Measurements from ENCODE around the gene PRMT3. TPM values are rescaled to one million over a fixed set of nuclear protein-coding genes. Genes with fewer than 3 reads are reported as not detected.
"Not testable (repeated sequence)": the region's sequence is repeated elsewhere in the genome, so short reads cannot be mapped to it uniquely, and the experiment has no call there.

The PRMT3 gene
- total RNA-seq, 1 experiment from 2014 or later, result 39.6 TPM

DNA sequence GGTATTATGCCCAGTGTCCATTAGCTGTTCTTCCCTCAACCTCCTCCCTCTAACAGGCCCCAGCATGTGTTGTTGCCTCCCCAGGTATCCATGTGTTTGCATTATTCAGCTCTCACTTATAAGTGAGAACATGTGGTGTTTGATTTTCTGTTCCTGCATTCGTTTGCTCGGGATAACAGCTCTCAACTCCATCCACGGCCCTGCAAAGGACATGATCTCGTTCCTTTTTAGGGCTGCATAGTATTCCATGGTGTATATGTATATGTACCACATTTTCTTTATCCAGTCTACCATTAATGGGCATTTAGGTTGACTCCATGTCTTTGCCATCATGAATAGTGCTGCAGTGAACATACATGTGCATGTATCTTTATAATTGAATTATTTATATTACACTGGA is 82.8 kb downstream of the PRMT3 start:
- Histone ChIP-seq H4K20me1 (ENCODE audit: insufficient read depth, low read depth, low read length) (no peaks in the 10 kb centered on the region), H3K4me2 (ENCODE audit: low read depth, low read length, poor library complexity, severe bottlenecking) (no peak overlapping the region), H3K4me1 (ENCODE audit: low read length) (no peaks in the 10 kb centered on the region), H2AFZ (ENCODE audit: low read length) (no peak overlapping the region), H3K27me3 (ENCODE audit: low read length) (no peaks in the 10 kb centered on the region), H3K9me2 (replicated peaks; ENCODE audit: insufficient read depth, low read length) (no peaks in the 10 kb centered on the region), H3K9ac (ENCODE audit: low read length) (no peak overlapping the region), H3K9me3 (ENCODE audit: low read length) (no peaks in the 10 kb centered on the region), H3K79me2 (ENCODE audit: low read length) (peaks cover 79% of the 10 kb centered on the region), H3K36me3 (ENCODE audit: insufficient read depth, low read length) (peaks cover 28% of the 10 kb centered on the region), H3K4me3 (ENCODE audit: low read length) (no peak overlapping the region), H3K27ac (ENCODE audit: low read length) (no peak overlapping the region)
- DNase-seq, result no peak

- not testable (repeated sequence) for H3K9ac ChIP-seq (ENCODE audit: low read length); H3K9me3 ChIP-seq (ENCODE audit: low read length); H3K27ac ChIP-seq (ENCODE audit: low read length); DNase-seq; H3K4me2 ChIP-seq (ENCODE audit: low read depth, low read length, poor library complexity, severe bottlenecking); H3K4me1 ChIP-seq (ENCODE audit: low read length); H3K4me3 ChIP-seq (ENCODE audit: low read length); H4K20me1 ChIP-seq (ENCODE audit: insufficient read depth, low read depth, low read length); H3K9me2 ChIP-seq (replicated peaks; ENCODE audit: insufficient read depth, low read length); H3K27me3 ChIP-seq (ENCODE audit: low read length); H2AFZ ChIP-seq (ENCODE audit: low read length)
- peaks cover 19% of the 10 kb centered on the region for H3K36me3 ChIP-seq (ENCODE audit: insufficient read depth, low read length)
- peaks cover 80% of the 10 kb centered on the region for H3K79me2 ChIP-seq (ENCODE audit: low read length)
These were observed 84.4 kb downstream of the PRMT3 start for GRCh38 chr11:20471929-20472328.

GRCh38 chr11:20474176-20474881 is 86.8 kb downstream of the PRMT3 start:
- Histone ChIP-seq H3K4me2 (ENCODE audit: low read depth, low read length, poor library complexity, severe bottlenecking) (no peak overlapping the region), H2AFZ (ENCODE audit: low read length) (no peak overlapping the region), H3K9me2 (replicated peaks; ENCODE audit: insufficient read depth, low read length) (no peaks in the 10 kb centered on the region), H4K20me1 (ENCODE audit: insufficient read depth, low read depth, low read length) (no peaks in the 10 kb centered on the region), H3K9me3 (ENCODE audit: low read length) (no peaks in the 10 kb centered on the region), H3K4me1 (ENCODE audit: low read length) (no peaks in the 10 kb centered on the region), H3K27me3 (ENCODE audit: low read length) (no peaks in the 10 kb centered on the region), H3K9ac (ENCODE audit: low read length) (no peak overlapping the region), H3K27ac (ENCODE audit: low read length) (no peak overlapping the region), H3K4me3 (ENCODE audit: low read length) (no peak overlapping the region), H3K79me2 (ENCODE audit: low read length) (peaks cover 81% of the 10 kb centered on the region), H3K36me3 (ENCODE audit: insufficient read depth, low read length) (peaks cover 14% of the 10 kb centered on the region)
- no peak for DNase-seq

- Histone ChIP-seq H3K9me2 (replicated peaks; ENCODE audit: insufficient read depth, low read length) (no peaks in the 10 kb centered on the region), H3K9ac (ENCODE audit: low read length) (no peak overlapping the region), H3K4me2 (ENCODE audit: low read depth, low read length, poor library complexity, severe bottlenecking) (no peak overlapping the region), H4K20me1 (ENCODE audit: insufficient read depth, low read depth, low read length) (no peaks in the 10 kb centered on the region), H3K36me3 (ENCODE audit: insufficient read depth, low read length) (peaks cover 11% of the 10 kb centered on the region), H3K79me2 (ENCODE audit: low read length) (peaks cover 82% of the 10 kb centered on the region), H3K27me3 (ENCODE audit: low read length) (no peaks in the 10 kb centered on the region), H3K27ac (ENCODE audit: low read length) (no peak overlapping the region), H3K4me1 (ENCODE audit: low read length) (no peaks in the 10 kb centered on the region), H3K9me3 (ENCODE audit: low read length) (no peaks in the 10 kb centered on the region), H2AFZ (ENCODE audit: low read length) (no peak overlapping the region), H3K4me3 (ENCODE audit: low read length) (no peak overlapping the region)
- no peak for DNase-seq
These were observed 87.5 kb downstream of the PRMT3 start for GRCh38 chr11:20474882-20475517.

DNA sequence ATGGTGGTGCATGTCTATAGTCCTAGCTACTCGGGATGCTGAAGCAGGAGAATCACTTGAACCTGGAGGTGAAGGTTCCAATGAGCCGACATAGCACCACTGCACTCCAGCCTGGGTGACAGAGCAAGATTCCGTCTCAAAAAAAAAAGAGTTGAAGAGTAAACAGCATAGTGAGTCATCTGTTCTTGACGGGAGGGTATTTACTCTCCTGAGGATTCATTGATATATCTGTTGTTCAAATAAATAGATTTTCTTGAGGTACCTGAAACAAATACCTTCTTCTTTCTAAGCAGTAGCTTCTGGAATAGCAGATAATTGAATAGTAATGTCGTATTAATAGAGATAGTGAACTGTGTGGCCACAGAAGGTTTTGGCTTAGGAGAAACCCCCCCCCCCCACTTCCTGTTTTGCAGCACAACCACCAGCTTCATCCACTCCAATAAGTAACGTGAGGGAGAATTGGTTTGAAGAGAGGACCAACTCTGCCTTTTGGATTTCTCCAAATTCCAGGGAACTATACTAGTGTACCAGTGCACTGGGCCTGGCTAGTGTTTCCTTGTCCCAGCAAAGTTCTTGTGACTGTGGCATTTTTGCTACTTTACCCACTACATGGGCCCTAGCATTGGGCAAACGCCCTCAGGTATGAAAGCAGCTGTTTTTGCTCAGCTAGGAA is 90.0 kb downstream of the PRMT3 start:
- Histone ChIP-seq H3K36me3 (ENCODE audit: insufficient read depth, low read length) (peaks cover 5% of the 10 kb centered on the region; the same call in 1 of the 2 replicates), H4K20me1 (ENCODE audit: insufficient read depth, low read depth, low read length) (no peaks in the 10 kb centered on the region), H3K4me1 (ENCODE audit: low read length) (no peaks in the 10 kb centered on the region), H2AFZ (ENCODE audit: low read length) (no peak overlapping the region), H3K27ac (ENCODE audit: low read length) (no peak overlapping the region), H3K9ac (ENCODE audit: low read length) (no peak overlapping the region), H3K9me2 (replicated peaks; ENCODE audit: insufficient read depth, low read length) (no peaks in the 10 kb centered on the region), H3K27me3 (ENCODE audit: low read length) (no peaks in the 10 kb centered on the region), H3K4me3 (ENCODE audit: low read length) (no peak overlapping the region), H3K4me2 (ENCODE audit: low read depth, low read length, poor library complexity, severe bottlenecking) (no peak overlapping the region), H3K79me2 (ENCODE audit: low read length) (peaks cover 81% of the 10 kb centered on the region), H3K9me3 (ENCODE audit: low read length) (no peaks in the 10 kb centered on the region)
- DNase-seq, result no peak

DNA sequence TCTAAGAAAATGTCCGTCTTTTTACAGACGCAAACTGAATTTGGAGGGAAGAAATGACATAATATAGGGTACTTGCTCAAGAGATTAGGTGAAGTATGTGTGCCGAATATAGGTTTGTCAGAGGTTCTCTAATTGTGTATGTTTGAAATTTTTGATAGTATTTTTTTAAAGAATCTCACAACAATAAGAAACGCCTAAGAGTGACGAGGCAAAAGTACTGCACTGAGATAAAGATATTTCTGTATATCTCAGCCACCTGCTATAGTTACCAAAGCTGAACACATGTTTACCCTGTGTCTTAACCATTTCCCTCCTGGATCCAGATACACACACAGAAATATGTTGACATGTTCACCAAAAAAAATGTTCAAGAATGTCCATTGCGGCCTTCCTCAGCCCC is 92.0 kb downstream of the PRMT3 start:
- H3K27me3 ChIP-seq (ENCODE audit: low read length), result no peaks in the 10 kb centered on the region
- H3K4me1 ChIP-seq (ENCODE audit: low read length), result no peaks in the 10 kb centered on the region
- no peaks in the 10 kb centered on the region for H3K9me3 ChIP-seq (ENCODE audit: low read length)
- no peak overlapping the region for H3K27ac ChIP-seq (ENCODE audit: low read length)
- no peak overlapping the region for H3K4me2 ChIP-seq (ENCODE audit: low read depth, low read length, poor library complexity, severe bottlenecking)
- no peaks in the 10 kb centered on the region for H4K20me1 ChIP-seq (ENCODE audit: insufficient read depth, low read depth, low read length)
- no peak overlapping the region for H3K9ac ChIP-seq (ENCODE audit: low read length)
- DNase-seq, result no peak
- peaks cover 15% of the 10 kb centered on the region; the same call in 1 of the 2 replicates for H3K36me3 ChIP-seq (ENCODE audit: insufficient read depth, low read length)
- no peak overlapping the region for H3K4me3 ChIP-seq (ENCODE audit: low read length)
- no peak overlapping the region for H2AFZ ChIP-seq (ENCODE audit: low read length)
- H3K9me2 ChIP-seq (replicated peaks; ENCODE audit: insufficient read depth, low read length), result no peaks in the 10 kb centered on the region
- H3K79me2 ChIP-seq (ENCODE audit: low read length), result peaks cover 73% of the 10 kb centered on the region

DNA sequence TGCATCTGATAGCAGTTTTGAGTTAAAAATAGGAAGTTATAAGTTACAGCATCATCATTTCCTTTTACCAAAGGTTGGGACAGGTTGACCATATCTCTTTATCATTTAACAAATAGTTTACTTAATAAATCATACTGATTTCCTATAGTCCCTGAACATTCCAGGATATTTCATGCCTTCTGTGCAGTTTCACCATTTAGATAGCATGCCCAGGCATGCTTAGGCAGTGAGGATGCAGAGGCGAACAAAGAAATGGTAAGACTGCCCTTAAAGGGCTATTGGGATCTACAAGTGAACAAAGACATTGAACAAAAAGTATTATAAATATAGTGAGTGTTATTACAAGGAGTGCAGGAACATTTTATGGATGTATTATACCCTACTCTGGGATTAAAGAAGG is 96.4 kb downstream of the PRMT3 start:
- Histone ChIP-seq H3K27ac (ENCODE audit: low read length) (no peak overlapping the region), H3K27me3 (ENCODE audit: low read length) (no peaks in the 10 kb centered on the region), H3K36me3 (ENCODE audit: insufficient read depth, low read length) (peaks cover 18% of the 10 kb centered on the region), H3K9ac (ENCODE audit: low read length) (no peak overlapping the region), H3K4me1 (ENCODE audit: low read length) (peaks cover 17% of the 10 kb centered on the region), H3K79me2 (ENCODE audit: low read length) (peaks cover 77% of the 10 kb centered on the region), H3K9me3 (ENCODE audit: low read length) (no peaks in the 10 kb centered on the region), H3K4me2 (ENCODE audit: low read depth, low read length, poor library complexity, severe bottlenecking) (no peak overlapping the region), H3K9me2 (replicated peaks; ENCODE audit: insufficient read depth, low read length) (no peaks in the 10 kb centered on the region), H2AFZ (ENCODE audit: low read length) (no peak overlapping the region), H3K4me3 (ENCODE audit: low read length) (no peak overlapping the region), H4K20me1 (ENCODE audit: insufficient read depth, low read depth, low read length) (no peaks in the 10 kb centered on the region)
- no peak for DNase-seq

DNA sequence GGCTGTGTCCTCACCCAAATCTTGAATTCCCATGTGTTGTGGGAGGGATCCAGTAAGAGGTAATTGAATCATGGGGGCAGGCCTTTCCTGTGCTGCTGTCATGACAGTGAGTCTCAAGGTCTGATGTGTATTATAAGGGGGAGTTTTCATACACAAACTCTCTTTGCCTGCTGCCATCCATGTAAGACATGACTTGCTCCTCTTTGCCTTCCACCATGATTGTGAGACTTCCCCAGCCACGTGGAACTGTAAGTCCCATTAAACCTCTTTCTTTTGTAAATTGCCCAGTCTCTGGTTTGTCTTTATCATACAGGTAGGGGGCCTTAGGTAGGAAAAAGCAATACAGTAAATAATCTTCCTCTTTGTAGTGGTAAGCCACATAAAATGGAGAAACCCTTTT is 96.9 kb downstream of the PRMT3 start:
- not testable (repeated sequence) for H3K9ac ChIP-seq (ENCODE audit: low read length); H3K4me2 ChIP-seq (ENCODE audit: low read depth, low read length, poor library complexity, severe bottlenecking); H2AFZ ChIP-seq (ENCODE audit: low read length); DNase-seq; H3K27ac ChIP-seq (ENCODE audit: low read length); H4K20me1 ChIP-seq (ENCODE audit: insufficient read depth, low read depth, low read length); H3K27me3 ChIP-seq (ENCODE audit: low read length); H3K9me3 ChIP-seq (ENCODE audit: low read length); H3K4me3 ChIP-seq (ENCODE audit: low read length); H3K9me2 ChIP-seq (replicated peaks; ENCODE audit: insufficient read depth, low read length)
- H3K79me2 ChIP-seq (ENCODE audit: low read length), result peaks cover 77% of the 10 kb centered on the region
- peaks cover 17% of the 10 kb centered on the region for H3K4me1 ChIP-seq (ENCODE audit: low read length)
- H3K36me3 ChIP-seq (ENCODE audit: insufficient read depth, low read length), result peaks cover 16% of the 10 kb centered on the region

Measured in Karpas-422 (cell line).